HG03378 (cell line): Measurements from ENCODE around the gene AMPD3.

Source experiments
- ATAC-seq: cut with Tn5 transposase; IDR thresholded peaks from one replicate; pipeline ENCODE4 v1.9.1; 2021; ENCODE audit warnings: mild to moderate bottlenecking, moderate library complexity; ENCODE audit not compliant: unreplicated experiment

AMPD3 gene

GRCh38 chr11:10486161-10486840, 31.2 kb downstream of the AMPD3 start:
- ATAC-seq, result no peak

GRCh38 chr11:10487002-10487647, 32.1 kb downstream of the AMPD3 start:
- no peak for ATAC-seq

GRCh38 chr11:10488121-10488933, 33.3 kb downstream of the AMPD3 start:
- ATAC-seq, result no peak

- ATAC-seq, result peak; percentile 72
Observed at GRCh38 chr11:10488934-10489691, 34.0 kb downstream of the AMPD3 start.

- no peak for ATAC-seq
Observed at GRCh38 chr11:10490032-10490397, 35.0 kb downstream of the AMPD3 start.

GRCh38 chr11:10490398-10491241, 35.6 kb downstream of the AMPD3 start:
- ATAC-seq, result no peak

- no peak for ATAC-seq
Observed at GRCh38 chr11:10492084-10492483, 37.0 kb downstream of the AMPD3 start.

GRCh38 chr11:10493041-10493663, 38.1 kb downstream of the AMPD3 start:
- ATAC-seq, result no peak

- ATAC-seq, result no peak
Observed at GRCh38 chr11:10494636-10495463, 39.8 kb downstream of the AMPD3 start.

GRCh38 chr11:10495464-10495786, 40.4 kb downstream of the AMPD3 start:
- ATAC-seq, result no peak

GRCh38 chr11:10496296-10496936, 41.4 kb downstream of the AMPD3 start:
- ATAC-seq, result no peak

- ATAC-seq, result no peak
Observed at GRCh38 chr11:10497371-10498021, 42.4 kb downstream of the AMPD3 start.

GRCh38 chr11:10498022-10498400, 42.9 kb downstream of the AMPD3 start:
- no peak for ATAC-seq

- ATAC-seq, result no peak
Observed at GRCh38 chr11:10498426-10499250, 43.6 kb downstream of the AMPD3 start.

GRCh38 chr11:10499452-10499851, 44.4 kb downstream of the AMPD3 start:
- no peak for ATAC-seq

- ATAC-seq, result no peak
Observed at GRCh38 chr11:10499874-10500601, 45.0 kb downstream of the AMPD3 start.
